Testis (tissue), 3 donors: ENCODE data around the gene CNST. TPM values are rescaled to one million over a fixed set of nuclear protein-coding genes. Genes with fewer than 3 reads are reported as not detected.

ENCODE experiments used
- DNase-seq: peaks from one replicate; pipeline ENCODE4 v3.0.0-alpha.2; 2019
- H3K27ac ChIP-seq, 2 donors: fragments of 200-600 bp; sonication (generic); one replicate each; pipeline ENCODE4 v1.5.1; 2019
- H3K27me3 ChIP-seq: fragments of 200-600 bp; sonication (generic); one replicate; pipeline ENCODE4 v1.5.1; 2019
- H3K36me3 ChIP-seq: fragments of 200-600 bp; sonication (generic); one replicate; pipeline ENCODE4 v1.5.1; 2017; ENCODE audit warnings: low read depth; ENCODE audit errors: missing control alignments
- H3K4me1 ChIP-seq: fragments of 200-600 bp; sonication (generic); one replicate; pipeline ENCODE4 v1.5.1; 2019
- H3K4me3 ChIP-seq, 2 donors: fragments of 200-600 bp; sonication (generic); one replicate each; pipeline ENCODE4 v1.5.1; 2017 to 2019
- H3K9me3 ChIP-seq: fragments of 200-600 bp; sonication (generic); one replicate; pipeline ENCODE4 v1.5.1; 2017
- CTCF ChIP-seq, 3 experiments: fragments of 450-650 bp in 2 of 3; fragments of 200-600 bp in 1 of 3; sonication (generic) in 1 of 3; IDR thresholded peaks; one replicate each; pipeline ENCODE4 v1.5.1; 2016 to 2019; ENCODE audit warnings: antibody characterized with exemption in 3 of 3, mild to moderate bottlenecking in 2 of 3, moderate library complexity in 1 of 3
- POLR2A ChIP-seq: fragments of 450-650 bp; IDR thresholded peaks from one replicate; pipeline ENCODE4 v1.6.1; 2017; ENCODE audit warnings: antibody characterized with exemption, mild to moderate bottlenecking, moderate library complexity
- WGBS, 2 donors: methylation state at CpG; one replicate each; pipeline ENCODE4 v1.1.5; 2018; 5-methylcytosine and 5-hydroxymethylcytosine counted together
- intact Hi-C: fragments of 100-400 bp; cut with DNase I; formaldehyde crosslinking; loops from one replicate; pipeline ENCODE4 v1.15.1; 2023; ENCODE audit warnings: low total_unique reads
- polyA plus RNA-seq: library from polyadenylated mRNA; stranded (reverse); fragments of 350-450 nt; fragmentation: Illumina TruSeq; extraction: RNeasy Lipid Tissue Mini Kit (QIAGEN cat#74804); gene quantifications from one replicate; pipeline ENCODE4 v1.2.3, GENCODE V29; 2014; ENCODE audit warnings: low read depth, low replicate concordance; ENCODE audit not compliant: insufficient read depth
- total RNA-seq, 2 donors: library from RNA; depleted of rRNA; stranded (reverse); fragments of >200 nt; gene quantifications; one replicate each; pipeline ENCODE4 v1.2.3, GENCODE V29; 2016

CNST gene
- total and polyA plus RNA-seq, 3 donors from 2014 or later = 26.6 to 61.6 (median 56.7) TPM

DNA sequence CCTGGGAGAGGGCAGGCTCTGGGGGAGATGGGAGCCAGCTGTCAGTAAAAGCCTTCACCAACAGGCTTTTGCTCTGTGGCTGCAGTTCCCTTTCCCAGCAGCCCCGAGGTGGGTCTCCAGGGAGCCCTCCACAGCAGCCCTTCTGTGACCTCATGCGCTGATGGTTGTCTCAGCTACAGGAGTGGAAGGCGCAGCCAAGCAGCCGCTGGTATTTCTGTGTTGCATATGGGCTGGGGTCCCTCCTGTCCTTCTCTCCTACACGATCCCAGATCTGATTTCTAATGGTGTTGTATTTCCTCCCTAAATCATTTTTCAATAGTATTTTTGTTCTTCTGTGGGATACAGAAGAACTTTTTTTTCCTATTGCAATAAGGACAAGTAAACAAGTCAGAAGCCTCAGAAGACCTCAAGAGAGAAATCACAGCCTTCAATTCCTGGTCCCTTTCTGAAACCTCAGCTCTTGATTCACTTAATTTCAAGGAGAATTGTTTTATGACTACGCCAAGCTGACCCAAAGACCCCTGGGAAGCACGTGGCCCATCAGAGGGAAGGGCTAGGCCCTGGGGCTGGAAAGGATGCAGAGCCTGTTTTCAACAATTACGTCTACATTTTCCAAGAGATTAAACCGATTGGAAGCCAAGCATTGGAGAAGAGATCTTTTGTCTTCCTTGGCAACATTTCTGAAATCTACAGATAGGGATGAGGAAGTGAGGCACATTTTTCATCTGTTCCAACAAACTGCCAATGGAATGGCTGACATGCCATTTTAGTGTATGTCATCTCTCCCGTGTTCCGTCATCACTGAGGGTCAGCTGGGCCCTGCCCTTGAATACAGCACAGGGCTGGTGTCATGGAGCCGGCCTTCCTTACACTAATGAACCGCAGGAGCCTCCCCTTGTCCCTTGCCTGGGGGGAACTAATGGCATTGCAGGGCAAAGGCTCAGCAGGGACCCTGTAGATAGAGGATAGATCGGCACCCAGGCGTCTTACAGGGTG, 115.9 kb downstream of the CNST start:
- Histone ChIP-seq H3K27me3 (no peaks in the 10 kb centered on the region), H3K27ac (no peak overlapping the region), H3K4me3 (no peak overlapping the region), H3K4me1 (peaks cover 6% of the 10 kb centered on the region), H3K36me3 (no peaks in the 10 kb centered on the region), H3K9me3 (no peaks in the 10 kb centered on the region)
- no peak for DNase-seq
- no peak for TF ChIP-seq CTCF (IDR thresholded peaks at IDR 0.05)
- TF ChIP-seq POLR2A = no peak
- intact Hi-C loops = no loop called here
- WGBS, 2 donors = 58 to 59% methylated on average over 15 of the region's 15 CpGs

- 69 to 79% methylated on average over 9 of the region's 9 CpGs for WGBS, 2 donors
- no peak for DNase-seq
- H3K27me3 ChIP-seq = no peaks in the 10 kb centered on the region
- H3K36me3 ChIP-seq = no peaks in the 10 kb centered on the region
- no peak for TF ChIP-seq CTCF (IDR thresholded peaks at IDR 0.05)
- no peak for TF ChIP-seq POLR2A
- no peak overlapping the region for H3K27ac ChIP-seq
- peaks cover 6% of the 10 kb centered on the region for H3K4me1 ChIP-seq
- H3K9me3 ChIP-seq = no peaks in the 10 kb centered on the region
- H3K4me3 ChIP-seq = no peak overlapping the region
- intact Hi-C loops = no loop called here
Observed at GRCh38 chr1:246683521-246683920, 117.3 kb downstream of the CNST start.

GRCh38 chr1:246687002-246687401, 120.7 kb downstream of the CNST start:
- TF ChIP-seq POLR2A = no peak
- TF ChIP-seq CTCF (IDR thresholded peaks at IDR 0.05) = no peak
- Histone ChIP-seq H3K4me1 (peaks cover 6% of the 10 kb centered on the region), H3K27ac (no peak overlapping the region), H3K36me3 (no peaks in the 10 kb centered on the region), H3K9me3 (no peaks in the 10 kb centered on the region), H3K4me3 (no peak overlapping the region), H3K27me3 (no peaks in the 10 kb centered on the region)
- no peak for DNase-seq
- WGBS, 2 donors = 90 to 100% methylated on average over 7 to 14 of the region's 14 CpGs
- intact Hi-C loops = no loop called here

GRCh38 chr1:246689409-246690008, 123.3 kb downstream of the CNST start:
- Histone ChIP-seq H3K4me3 (no peak overlapping the region), H3K9me3 (no peaks in the 10 kb centered on the region), H3K27ac (no peak overlapping the region), H3K4me1 (peaks cover 4% of the 10 kb centered on the region), H3K27me3 (no peaks in the 10 kb centered on the region), H3K36me3 (no peaks in the 10 kb centered on the region)
- intact Hi-C loops = no loop called here
- WGBS, 2 donors = 19 to 40% methylated on average over 10 to 16 of the region's 16 CpGs
- no peak for TF ChIP-seq POLR2A
- TF ChIP-seq CTCF (IDR thresholded peaks at IDR 0.05) = peak; percentile 38 to 72 (median 52)
- DNase-seq = peak; percentile 62
